GM23248 (cell line): Measurements from ENCODE around the gene MYRF.

Experiments
- EZH2 ChIP-seq: fragments of 200-600 bp; sonication (generic); IDR thresholded peaks from 2 replicates; pipeline ENCODE4 v1.6.1; 2018; ENCODE audit warnings: antibody characterized with exemption, mild to moderate bottlenecking; ENCODE audit not compliant: insufficient read depth, poor library complexity, severe bottlenecking
- EZH2phosphoT487 ChIP-seq: fragments of 200-600 bp; sonication (generic); IDR thresholded peaks from 2 replicates; pipeline ENCODE4 v1.6.1; 2018; ENCODE audit warnings: antibody characterized with exemption, moderate library complexity, mild to moderate bottlenecking, low read depth; ENCODE audit not compliant: insufficient read depth

DNA sequence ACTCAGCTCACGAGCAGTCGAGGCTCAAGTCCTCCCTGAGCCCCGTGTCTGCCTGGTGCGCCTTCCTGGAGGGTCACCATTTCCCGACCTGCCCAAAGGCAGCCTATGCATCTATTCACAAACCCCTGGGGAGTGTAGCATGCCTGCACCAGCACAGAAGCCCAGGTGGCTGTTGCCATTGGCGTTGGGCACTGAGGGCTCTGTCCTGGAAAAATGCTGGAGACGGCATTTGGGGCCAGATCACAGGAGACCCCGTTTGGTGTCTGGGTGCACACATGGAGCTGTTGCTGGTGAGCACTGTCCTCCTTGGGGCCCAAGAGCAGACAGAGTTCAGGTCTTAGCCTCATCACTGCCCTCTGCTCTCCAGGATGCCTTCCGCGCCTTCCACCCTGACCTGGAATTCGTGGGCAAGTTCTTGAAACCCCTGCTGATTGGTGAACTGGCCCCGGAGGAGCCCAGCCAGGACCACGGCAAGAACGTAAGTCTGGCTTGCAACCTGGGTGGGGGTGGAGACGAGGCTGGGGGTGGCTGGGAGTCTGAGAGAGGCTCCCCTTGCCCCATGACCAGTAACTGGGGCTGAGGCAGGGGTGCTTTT lies 85.1 kb downstream of the MYRF start:
- no peak for TF ChIP-seq EZH2
- no peak for TF ChIP-seq EZH2phosphoT487
